H1 (cell line): ENCODE data around the gene DGKI. TPM values are rescaled to one million over a fixed set of nuclear protein-coding genes. Genes with fewer than 3 reads are reported as not detected.

ENCODE experiments used
- E2F6 ChIP-seq: IDR thresholded peaks from 2 replicates; pipeline ENCODE4 v1.6.1; 2012; ENCODE audit warnings: inconsistent platforms
- KDM1A ChIP-seq: fragments of 200-600, 300-600 bp; sonication (generic); IDR thresholded peaks from 2 replicates; pipeline ENCODE4 v1.7.1; 2016; ENCODE audit warnings: mild to moderate bottlenecking, low read length, borderline replicate concordance
- SP1 ChIP-seq: IDR thresholded peaks from 2 replicates; pipeline ENCODE4 v1.6.1; 2011; ENCODE audit warnings: low read depth, low read length
- SUZ12 ChIP-seq: fragments of 200-600 bp; sonication (generic); IDR thresholded peaks from 2 replicates; pipeline ENCODE4 v1.6.1; 2012; ENCODE audit warnings: mild to moderate bottlenecking, inconsistent platforms, low read length, moderate library complexity, mixed read lengths
- TBP ChIP-seq: IDR thresholded peaks from 2 replicates; pipeline ENCODE4 v1.6.1; 2011; ENCODE audit warnings: low read depth, low read length, improper control_type of control experiment
- polyA plus RNA-seq, 7 experiments: library from polyadenylated mRNA; depleted of rRNA in 3 of 7; stranded (reverse) in 5 of 7; unstranded in 2 of 7; fragments of >200 nt in 5 of 7; fragments of 200-250 nt in 2 of 7; gene quantifications; 1 replicate in 5 of 7; 2 replicates in 1 of 7; 4 replicates in 1 of 7; pipeline versions ENCODE4 v1.2.1 to v1.2.3, GENCODE V29; 2011 to 2013; ENCODE audit warnings: missing spikeins in 2 of 7, mixed read lengths in 2 of 7
- total RNA-seq: library from RNA; stranded (reverse); fragmentation: NEBNext Ultra II Directional; extraction: Animal tissue kit (Norgen Biotek cat#: 25700); gene quantifications from 2 replicates; pipeline ENCODE4 v1.2.1, GENCODE V29; 2021

Gene DGKI
- total and polyA plus RNA-seq, 2 of the 8 experiments (the other 6 are each of a cell fraction or from before 2014, with no cell fraction given): 0.20 to 0.71 TPM

GRCh38 chr7:137564677-137565076 is 282.1 kb downstream of the DGKI start (continued):
- TF ChIP-seq KDM1A: no peak
- TF ChIP-seq SUZ12: no peak
- no peak for TF ChIP-seq TBP
- no peak for TF ChIP-seq SP1
- no peak for TF ChIP-seq E2F6
